Measurements from ENCODE around the gene LIMCH1.

The LIMCH1 gene

DNA sequence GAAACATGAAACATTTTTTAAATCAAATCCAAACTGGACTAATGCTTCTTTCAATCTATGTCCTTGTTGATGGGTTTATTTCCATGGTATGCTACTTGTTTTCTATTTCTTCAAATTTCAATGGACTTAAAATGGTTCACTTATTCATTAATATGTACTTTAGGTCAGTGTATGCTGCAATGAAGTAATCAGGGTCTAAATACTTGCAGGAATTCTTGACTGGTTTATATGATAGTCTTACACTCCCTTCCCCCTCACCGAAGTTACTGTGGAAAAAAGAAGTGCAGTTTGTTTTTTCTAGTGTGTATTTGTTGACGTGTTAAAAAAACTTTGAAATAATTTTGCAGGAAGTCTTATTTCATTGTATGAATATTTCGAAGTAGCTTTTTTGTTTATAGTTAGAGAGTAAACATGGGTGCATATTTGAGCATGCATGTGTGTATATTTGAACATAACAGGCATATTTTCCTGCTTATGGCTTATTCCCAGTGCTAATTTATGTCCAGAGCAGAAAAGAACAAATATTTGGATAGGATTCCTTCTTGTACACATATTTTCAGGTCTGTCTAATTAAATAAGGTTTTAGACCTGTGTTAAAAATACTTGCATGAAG, 65.0 kb downstream of the LIMCH1 start:
- ChIA-PET CTCF (no interaction called here), POLR2A (no interaction called here)
- TF ChIP-seq, protein P1, sequence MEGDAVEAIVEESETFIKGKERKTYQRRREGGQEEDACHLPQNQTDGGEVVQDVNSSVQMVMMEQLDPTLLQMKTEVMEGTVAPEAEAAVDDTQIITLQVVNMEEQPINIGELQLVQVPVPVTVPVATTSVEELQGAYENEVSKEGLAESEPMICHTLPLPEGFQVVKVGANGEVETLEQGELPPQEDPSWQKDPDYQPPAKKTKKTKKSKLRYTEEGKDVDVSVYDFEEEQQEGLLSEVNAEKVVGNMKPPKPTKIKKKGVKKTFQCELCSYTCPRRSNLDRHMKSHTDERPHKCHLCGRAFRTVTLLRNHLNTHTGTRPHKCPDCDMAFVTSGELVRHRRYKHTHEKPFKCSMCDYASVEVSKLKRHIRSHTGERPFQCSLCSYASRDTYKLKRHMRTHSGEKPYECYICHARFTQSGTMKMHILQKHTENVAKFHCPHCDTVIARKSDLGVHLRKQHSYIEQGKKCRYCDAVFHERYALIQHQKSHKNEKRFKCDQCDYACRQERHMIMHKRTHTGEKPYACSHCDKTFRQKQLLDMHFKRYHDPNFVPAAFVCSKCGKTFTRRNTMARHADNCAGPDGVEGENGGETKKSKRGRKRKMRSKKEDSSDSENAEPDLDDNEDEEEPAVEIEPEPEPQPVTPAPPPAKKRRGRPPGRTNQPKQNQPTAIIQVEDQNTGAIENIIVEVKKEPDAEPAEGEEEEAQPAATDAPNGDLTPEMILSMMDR (IDR thresholded peaks at IDR 0.05; ENCODE audit: control extremely low read depth, extremely low read depth, low read depth, missing control alignments): no peak
- no peak for DNase-seq (ENCODE audit: extremely low spot score)

DNA sequence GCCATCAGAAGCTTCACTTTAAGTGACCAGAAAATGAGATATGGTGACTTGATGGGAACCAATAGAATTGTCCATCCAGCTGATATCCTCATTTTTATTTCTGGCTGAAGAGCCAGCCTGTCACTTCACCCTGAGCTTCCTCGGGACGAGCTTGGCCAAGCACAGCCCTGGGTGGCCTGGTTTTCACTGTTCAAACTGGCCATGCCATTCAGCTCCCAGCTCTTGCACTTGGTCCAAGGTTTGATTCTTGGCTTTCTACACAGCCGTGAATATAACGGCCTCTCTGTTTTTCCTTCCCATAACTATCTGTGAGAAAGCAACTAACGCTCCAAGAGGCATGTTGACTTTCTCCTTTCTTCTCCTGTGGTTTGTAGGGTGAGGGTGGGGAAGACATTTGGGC, 71.9 kb downstream of the LIMCH1 start:
- POLR2A ChIA-PET: no interaction called here
- DNase-seq (ENCODE audit: extremely low spot score): no peak
- CTCF ChIA-PET: interaction anchor here (3.4 kb wide), 1 partner anchor 11 kb away, joined by 18 read pairs; no protein-coding TSS in a partner anchor
- TF ChIP-seq, protein P1 (IDR thresholded peaks at IDR 0.05; ENCODE audit: control extremely low read depth, extremely low read depth, low read depth, missing control alignments): no peak

DNA sequence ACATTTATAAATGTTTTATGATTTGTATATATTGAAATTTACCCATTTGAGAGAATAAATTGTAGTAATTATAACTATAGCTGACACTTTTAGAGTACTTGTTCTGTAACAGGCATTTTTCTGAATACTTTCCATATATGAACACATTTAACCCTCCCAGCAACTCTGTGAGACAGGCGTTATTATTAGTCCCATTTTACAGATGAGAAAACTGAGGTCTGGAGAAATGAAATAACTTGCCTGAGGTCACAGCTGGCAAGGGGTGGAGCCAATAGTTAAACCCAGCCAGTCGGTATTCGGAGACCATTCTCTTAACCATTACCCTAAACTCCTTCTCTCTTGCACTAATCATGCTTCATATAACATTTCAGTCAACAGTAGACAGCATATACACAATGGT, 72.5 kb downstream of the LIMCH1 start:
- ChIA-PET POLR2A (no interaction called here), CTCF (interaction anchor here (3.4 kb wide), 1 partner anchor 11 kb away, joined by 18 read pairs; no protein-coding TSS in a partner anchor)
- DNase-seq (ENCODE audit: extremely low spot score): no peak
- TF ChIP-seq, protein P1 (IDR thresholded peaks at IDR 0.05; ENCODE audit: control extremely low read depth, extremely low read depth, low read depth, missing control alignments): no peak

DNA sequence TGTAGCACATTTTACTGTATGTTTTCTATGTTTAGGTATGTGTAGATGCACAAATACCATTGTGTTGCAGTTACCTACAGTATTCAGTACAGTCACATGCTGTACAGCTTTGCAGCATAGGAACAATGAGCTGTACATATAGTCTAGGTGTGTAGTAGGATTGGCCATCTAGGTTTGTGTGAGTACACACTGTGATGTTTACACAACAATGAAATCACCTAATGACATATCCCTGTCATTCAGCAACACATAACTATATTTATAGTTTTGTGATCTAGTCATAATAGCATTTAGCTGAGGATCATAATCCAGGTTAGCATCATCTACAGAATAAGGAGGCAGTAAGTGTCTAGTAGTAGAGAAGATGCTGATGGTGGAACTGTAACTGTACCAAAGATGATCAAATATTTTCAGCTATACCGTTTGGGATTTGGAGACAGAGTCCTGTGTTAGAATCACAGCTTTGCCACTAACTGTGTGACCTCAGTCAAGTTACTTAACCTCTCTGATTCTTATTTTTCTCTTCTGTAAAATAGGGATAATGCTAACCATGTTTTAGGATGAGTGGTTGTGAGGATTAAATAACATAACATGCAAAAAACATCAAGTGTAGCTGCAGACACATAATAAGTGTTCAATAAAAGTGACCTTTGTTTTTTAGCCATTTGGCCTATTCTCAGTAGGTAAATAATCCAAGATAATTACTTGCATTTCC, 73.3 kb downstream of the LIMCH1 start:
- POLR2A ChIA-PET: no interaction called here
- CTCF ChIA-PET: interaction anchor here (1.2 to 3.4 kb wide), 3 partner anchors 9 to 50 kb away, joined by 3 to 18 read pairs (median 4); no protein-coding TSS in a partner anchor
- TF ChIP-seq, protein P1 (IDR thresholded peaks at IDR 0.05; ENCODE audit: control extremely low read depth, extremely low read depth, low read depth, missing control alignments): no peak
- DNase-seq (ENCODE audit: extremely low spot score): no peak

DNA sequence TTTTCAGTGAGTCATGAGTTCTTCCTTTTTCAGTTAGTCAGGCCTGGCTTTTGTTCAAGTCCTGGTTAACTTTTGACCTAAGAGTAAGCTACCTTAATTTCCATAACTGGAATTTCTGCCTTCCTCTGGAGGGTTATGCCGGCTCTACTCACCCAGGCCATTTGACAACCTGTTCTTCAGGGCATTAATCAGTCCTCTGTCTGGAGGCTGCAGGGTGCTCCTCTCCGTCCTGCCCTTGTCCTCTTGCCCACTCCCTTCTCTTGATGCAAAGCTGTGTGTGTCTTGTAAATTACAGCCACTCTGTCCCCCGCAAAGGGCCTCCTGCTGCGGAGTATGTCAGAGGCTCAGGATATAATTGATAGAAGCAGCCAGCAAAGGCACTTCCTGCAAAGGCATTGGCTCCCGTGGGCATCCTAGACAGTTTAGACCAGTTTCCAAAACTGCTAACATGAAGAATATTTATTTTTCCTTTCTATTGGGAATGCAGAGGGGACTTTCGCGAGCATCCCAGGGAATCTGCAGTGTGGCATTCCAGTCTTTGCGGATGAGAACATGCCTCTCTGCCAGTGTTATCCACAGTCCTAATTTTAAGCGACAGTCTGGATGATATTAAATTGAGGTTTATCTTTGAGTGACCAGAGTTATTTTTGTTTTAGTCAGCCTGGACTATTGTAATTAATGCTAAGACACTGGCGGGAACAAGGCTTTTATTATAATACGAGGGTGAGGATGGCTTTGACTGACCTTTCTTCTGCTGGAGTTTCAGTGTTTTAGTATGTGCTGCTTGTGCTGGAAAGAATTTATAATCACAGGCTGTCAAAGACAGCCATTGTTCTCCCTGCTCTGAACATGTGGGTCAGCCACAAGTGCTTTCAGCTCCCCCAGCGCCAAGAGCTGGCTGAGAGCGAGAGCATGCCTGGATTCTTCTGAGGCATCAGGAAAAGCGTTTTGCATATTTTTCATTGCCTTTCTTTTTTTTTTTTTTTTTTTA, 74.2 kb downstream of the LIMCH1 start:
- ChIA-PET CTCF (interaction anchor here (1.2 to 3.4 kb wide), 3 partner anchors 9 to 49 kb away, joined by 3 to 18 read pairs (median 4); no protein-coding TSS in a partner anchor), POLR2A (no interaction called here)
- DNase-seq (ENCODE audit: extremely low spot score): no peak
- TF ChIP-seq, protein P1 (IDR thresholded peaks at IDR 0.05; ENCODE audit: control extremely low read depth, extremely low read depth, low read depth, missing control alignments): no peak

DNA sequence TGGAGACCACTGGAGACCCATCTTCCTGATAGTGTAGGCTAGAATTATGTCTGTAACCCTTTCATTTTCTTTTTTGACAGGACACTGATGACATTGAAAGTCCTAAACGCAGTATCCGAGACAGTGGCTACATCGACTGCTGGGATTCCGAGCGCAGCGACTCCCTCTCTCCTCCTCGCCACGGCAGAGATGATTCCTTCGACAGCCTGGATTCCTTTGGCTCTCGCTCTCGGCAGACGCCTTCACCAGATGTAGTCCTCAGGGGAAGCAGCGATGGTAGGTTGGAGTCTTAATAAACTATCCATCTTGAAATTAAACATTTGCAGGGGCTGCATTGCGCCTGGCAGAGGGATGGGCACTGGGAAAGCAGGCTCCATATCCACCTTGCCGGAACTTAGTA, 75.4 kb downstream of the LIMCH1 start:
- CTCF ChIA-PET: interaction anchor here (1.3 to 1.9 kb wide), 2 partner anchors 9 to 11 kb away, joined by 4 to 7 read pairs; no protein-coding TSS in a partner anchor
- TF ChIP-seq, protein P1 (IDR thresholded peaks at IDR 0.05; ENCODE audit: control extremely low read depth, extremely low read depth, low read depth, missing control alignments): no peak
- POLR2A ChIA-PET: no interaction called here
- DNase-seq (ENCODE audit: extremely low spot score): no peak
